GM12878 (cell line): ENCODE data around the gene GNRHR. TPM values are rescaled to one million over a fixed set of nuclear protein-coding genes. Genes with fewer than 3 reads are reported as not detected.

Experiments used
- BMI1 ChIP-seq: fragments of 450-650 bp; IDR thresholded peaks from 2 replicates; pipeline ENCODE4 v1.6.1; 2016; ENCODE audit warnings: mild to moderate bottlenecking, moderate library complexity, borderline replicate concordance
- CBX3 ChIP-seq: fragments of 200-600 bp; sonication (generic); IDR thresholded peaks from 2 replicates; pipeline ENCODE4 v1.6.1; 2016; ENCODE audit warnings: low read depth, borderline replicate concordance
- CTCF ChIP-seq, 3 experiments: IDR thresholded peaks in 2 of 3; conservative IDR thresholded peaks in 1 of 3; 2 replicates each; pipeline ENCODE4 v1.5.1; 2011; ENCODE audit warnings: low read depth in 3 of 3, low read length in 3 of 3, mild to moderate bottlenecking in 3 of 3, control low read depth in 2 of 3, moderate library complexity in 2 of 3, inconsistent platforms in 1 of 3, mixed read lengths in 1 of 3; ENCODE audit not compliant: control insufficient read depth in 2 of 3, insufficient read depth in 1 of 3; ENCODE audit errors: extremely low read depth in 1 of 3
- MTA3 ChIP-seq: IDR thresholded peaks from 2 replicates; pipeline ENCODE4 v1.6.1; 2012; ENCODE audit warnings: low read length, inconsistent platforms, borderline replicate concordance
- SIX5 ChIP-seq: IDR thresholded peaks from 2 replicates; pipeline ENCODE4 v1.6.1; 2011; ENCODE audit warnings: mild to moderate bottlenecking, low read depth, low read length, moderate library complexity; ENCODE audit not compliant: severe bottlenecking
- polyA plus RNA-seq, 11 experiments: library from polyadenylated mRNA; depleted of rRNA in 4 of 11; unstranded in 6 of 11; stranded (reverse) in 5 of 11; fragments of >200 nt; fragmentation: Nextera tagmentation in 4 of 11; fragmentation: Illumina TruSeq in 1 of 11; extraction: Ambion mirVana in 4 of 11; extraction: Trizol in 1 of 11; gene quantifications; 1 replicate in 1 of 11; 2 replicates in 10 of 11; pipeline versions ENCODE4 v1.2.1 to v1.2.3, GENCODE V29; 2011 to 2016; ENCODE audit warnings: inconsistent platforms in 2 of 11, missing spikeins in 2 of 11, low read depth in 1 of 11
- total RNA-seq, 4 experiments: library from RNA; depleted of rRNA in 3 of 4; stranded (reverse); fragments of >200 nt in 3 of 4; fragmentation: Illumina TruSeq in 1 of 4; extraction: Trizol in 1 of 4; gene quantifications; 2 replicates each; pipeline versions ENCODE4 v1.2.1 to v1.2.3, GENCODE V29; 2013 to 2021
- TF ChIP-seq, protein P1 (sequence below): IDR thresholded peaks from 2 replicates; pipeline ENCODE4 v1.6.1; 2012; ENCODE audit warnings: improper control_type of control experiment, low read depth, low read length; ENCODE audit not compliant: insufficient replicate concordance
- TF ChIP-seq, protein P2 (sequence below): fragments of 450-650 bp; formaldehyde crosslinking; IDR thresholded peaks from 2 replicates; pipeline ENCODE4 v1.4.0; 2020; ENCODE audit warnings: mild to moderate bottlenecking, moderate library complexity

The GNRHR gene
- total and polyA plus RNA-seq, 10 of the 15 experiments (the other 5 are each of a cell fraction or from before 2014, with no cell fraction given): 0.02 to 0.12 (median 0.08) TPM; not detected in 7

DNA sequence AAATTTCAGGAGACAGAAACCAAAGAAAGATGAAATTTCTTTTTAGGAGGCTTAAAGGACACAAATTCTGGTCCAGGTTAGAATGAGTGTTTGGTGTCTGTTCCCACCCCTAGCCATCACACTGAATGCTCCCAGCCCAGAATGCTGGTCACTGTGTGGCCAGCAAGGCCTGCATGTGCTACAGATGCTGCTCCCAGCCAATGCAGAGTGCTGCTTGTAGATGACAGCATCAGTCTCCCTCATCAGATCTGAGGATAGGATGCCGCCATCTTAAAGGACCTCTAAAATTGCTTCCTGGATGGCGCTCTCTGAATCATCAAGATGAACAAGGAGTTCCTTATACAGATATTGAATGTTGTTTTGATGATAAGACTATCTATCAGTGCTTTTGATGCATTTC, 35.3 kb downstream of the GNRHR start (continued):
- TF ChIP-seq, protein P1, sequence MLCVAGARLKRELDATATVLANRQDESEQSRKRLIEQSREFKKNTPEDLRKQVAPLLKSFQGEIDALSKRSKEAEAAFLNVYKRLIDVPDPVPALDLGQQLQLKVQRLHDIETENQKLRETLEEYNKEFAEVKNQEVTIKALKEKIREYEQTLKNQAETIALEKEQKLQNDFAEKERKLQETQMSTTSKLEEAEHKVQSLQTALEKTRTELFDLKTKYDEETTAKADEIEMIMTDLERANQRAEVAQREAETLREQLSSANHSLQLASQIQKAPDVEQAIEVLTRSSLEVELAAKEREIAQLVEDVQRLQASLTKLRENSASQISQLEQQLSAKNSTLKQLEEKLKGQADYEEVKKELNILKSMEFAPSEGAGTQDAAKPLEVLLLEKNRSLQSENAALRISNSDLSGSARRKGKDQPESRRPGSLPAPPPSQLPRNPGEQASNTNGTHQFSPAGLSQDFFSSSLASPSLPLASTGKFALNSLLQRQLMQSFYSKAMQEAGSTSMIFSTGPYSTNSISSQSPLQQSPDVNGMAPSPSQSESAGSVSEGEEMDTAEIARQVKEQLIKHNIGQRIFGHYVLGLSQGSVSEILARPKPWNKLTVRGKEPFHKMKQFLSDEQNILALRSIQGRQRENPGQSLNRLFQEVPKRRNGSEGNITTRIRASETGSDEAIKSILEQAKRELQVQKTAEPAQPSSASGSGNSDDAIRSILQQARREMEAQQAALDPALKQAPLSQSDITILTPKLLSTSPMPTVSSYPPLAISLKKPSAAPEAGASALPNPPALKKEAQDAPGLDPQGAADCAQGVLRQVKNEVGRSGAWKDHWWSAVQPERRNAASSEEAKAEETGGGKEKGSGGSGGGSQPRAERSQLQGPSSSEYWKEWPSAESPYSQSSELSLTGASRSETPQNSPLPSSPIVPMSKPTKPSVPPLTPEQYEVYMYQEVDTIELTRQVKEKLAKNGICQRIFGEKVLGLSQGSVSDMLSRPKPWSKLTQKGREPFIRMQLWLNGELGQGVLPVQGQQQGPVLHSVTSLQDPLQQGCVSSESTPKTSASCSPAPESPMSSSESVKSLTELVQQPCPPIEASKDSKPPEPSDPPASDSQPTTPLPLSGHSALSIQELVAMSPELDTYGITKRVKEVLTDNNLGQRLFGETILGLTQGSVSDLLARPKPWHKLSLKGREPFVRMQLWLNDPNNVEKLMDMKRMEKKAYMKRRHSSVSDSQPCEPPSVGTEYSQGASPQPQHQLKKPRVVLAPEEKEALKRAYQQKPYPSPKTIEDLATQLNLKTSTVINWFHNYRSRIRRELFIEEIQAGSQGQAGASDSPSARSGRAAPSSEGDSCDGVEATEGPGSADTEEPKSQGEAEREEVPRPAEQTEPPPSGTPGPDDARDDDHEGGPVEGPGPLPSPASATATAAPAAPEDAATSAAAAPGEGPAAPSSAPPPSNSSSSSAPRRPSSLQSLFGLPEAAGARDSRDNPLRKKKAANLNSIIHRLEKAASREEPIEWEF: no peak
- TF ChIP-seq MTA3: no peak
- TF ChIP-seq CBX3: no peak
- no peak for TF ChIP-seq SIX5
- no peak for TF ChIP-seq BMI1
- TF ChIP-seq, protein P2, sequence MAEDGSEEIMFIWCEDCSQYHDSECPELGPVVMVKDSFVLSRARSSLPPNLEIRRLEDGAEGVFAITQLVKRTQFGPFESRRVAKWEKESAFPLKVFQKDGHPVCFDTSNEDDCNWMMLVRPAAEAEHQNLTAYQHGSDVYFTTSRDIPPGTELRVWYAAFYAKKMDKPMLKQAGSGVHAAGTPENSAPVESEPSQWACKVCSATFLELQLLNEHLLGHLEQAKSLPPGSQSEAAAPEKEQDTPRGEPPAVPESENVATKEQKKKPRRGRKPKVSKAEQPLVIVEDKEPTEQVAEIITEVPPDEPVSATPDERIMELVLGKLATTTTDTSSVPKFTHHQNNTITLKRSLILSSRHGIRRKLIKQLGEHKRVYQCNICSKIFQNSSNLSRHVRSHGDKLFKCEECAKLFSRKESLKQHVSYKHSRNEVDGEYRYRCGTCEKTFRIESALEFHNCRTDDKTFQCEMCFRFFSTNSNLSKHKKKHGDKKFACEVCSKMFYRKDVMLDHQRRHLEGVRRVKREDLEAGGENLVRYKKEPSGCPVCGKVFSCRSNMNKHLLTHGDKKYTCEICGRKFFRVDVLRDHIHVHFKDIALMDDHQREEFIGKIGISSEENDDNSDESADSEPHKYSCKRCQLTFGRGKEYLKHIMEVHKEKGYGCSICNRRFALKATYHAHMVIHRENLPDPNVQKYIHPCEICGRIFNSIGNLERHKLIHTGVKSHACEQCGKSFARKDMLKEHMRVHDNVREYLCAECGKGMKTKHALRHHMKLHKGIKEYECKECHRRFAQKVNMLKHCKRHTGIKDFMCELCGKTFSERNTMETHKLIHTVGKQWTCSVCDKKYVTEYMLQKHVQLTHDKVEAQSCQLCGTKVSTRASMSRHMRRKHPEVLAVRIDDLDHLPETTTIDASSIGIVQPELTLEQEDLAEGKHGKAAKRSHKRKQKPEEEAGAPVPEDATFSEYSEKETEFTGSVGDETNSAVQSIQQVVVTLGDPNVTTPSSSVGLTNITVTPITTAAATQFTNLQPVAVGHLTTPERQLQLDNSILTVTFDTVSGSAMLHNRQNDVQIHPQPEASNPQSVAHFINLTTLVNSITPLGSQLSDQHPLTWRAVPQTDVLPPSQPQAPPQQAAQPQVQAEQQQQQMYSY: no peak
- no peak for TF ChIP-seq CTCF (IDR thresholded peaks at IDR 0.05 in 2 of 3, conservative IDR thresholded peaks at IDR 0.05 in 1 of 3; ENCODE audit: control insufficient read depth in 2 of 3, extremely low read depth in 1 of 3, insufficient read depth in 1 of 3, low read depth in 3 of 3, low read length in 3 of 3)
